B cell (primary cell): ENCODE data around the gene FMN1. TPM values are rescaled to one million over a fixed set of nuclear protein-coding genes. Genes with fewer than 3 reads are reported as not detected.

Experiments used
- ATAC-seq: fragments of 200-7000 bp; cut with Tn5 transposase; one replicate; pipeline ENCODE4 v1.10.0; 2021; ENCODE audit warnings: low read depth, mild to moderate bottlenecking, moderate number of reproducible peaks, moderate library complexity
- CTCF ChIA-PET: fragments of 350-600 bp; sonication (Branson Sonifier 250); formaldehyde crosslinking; loops from one replicate; lab custom pipeline; 2021; ENCODE audit warnings: antibody characterized with exemption, inconsistent platforms; lab: Charles Lee
- POLR2A ChIA-PET: fragments of 350-600 bp; sonication (Branson Sonifier 250); formaldehyde crosslinking; loops from one replicate; lab custom pipeline; 2021; ENCODE audit warnings: antibody characterized with exemption; lab: Charles Lee
- DNase-seq: peaks from one replicate; pipeline ENCODE4 v3.0.0; 2013
- H2AFZ ChIP-seq: 2 replicates; pipeline ENCODE4 v1.6.1; 2012; ENCODE audit warnings: mild to moderate bottlenecking, low read depth, low read length; ENCODE audit not compliant: insufficient read depth, poor library complexity, severe bottlenecking
- H3K27ac ChIP-seq, 2 donors: 1 replicate in 1 of 2; 2 replicates in 1 of 2; pipeline ENCODE4 v1.5.1; 2012 to 2013; ENCODE audit warnings: low read length in 2 of 2, mild to moderate bottlenecking in 2 of 2, moderate library complexity in 1 of 2
- H3K27me3 ChIP-seq, 4 experiments: fragments of 200-600 bp in 1 of 4; sonication (generic) in 1 of 4; replicated peaks in 1 of 4; 1 replicate in 2 of 4; 2 replicates in 2 of 4; pipeline versions ENCODE4 v1.6.1 to v1.7.0; 2013 to 2016; ENCODE audit warnings: low read length in 3 of 4, mild to moderate bottlenecking in 2 of 4, mixed read lengths in 1 of 4, moderate library complexity in 1 of 4; ENCODE audit not compliant: insufficient read depth in 4 of 4, control insufficient read depth in 3 of 4; ENCODE audit errors: control extremely low read depth in 1 of 4
- H3K36me3 ChIP-seq, 2 experiments: replicated peaks in 1 of 2; 1 replicate in 1 of 2; 2 replicates in 1 of 2; pipeline versions ENCODE4 v1.6.1 to v1.7.1; 2013; ENCODE audit warnings: low read length in 1 of 2; ENCODE audit not compliant: insufficient read depth in 2 of 2, control insufficient read depth in 1 of 2; ENCODE audit errors: control extremely low read depth in 1 of 2, extremely low read depth in 1 of 2
- H3K4me1 ChIP-seq, 2 donors: fragments of 200-600 bp in 1 of 2; sonication (generic) in 1 of 2; 1 replicate in 1 of 2; 2 replicates in 1 of 2; pipeline versions ENCODE4 v1.5.1 to v1.6.1; 2013 to 2017; ENCODE audit warnings: low read length in 2 of 2; ENCODE audit not compliant: control insufficient read depth in 2 of 2, insufficient read depth in 2 of 2
- H3K4me2 ChIP-seq: replicated peaks from 2 replicates; pipeline ENCODE3; 2012; ENCODE audit warnings: mild to moderate bottlenecking, low read depth, low read length; ENCODE audit not compliant: poor library complexity, severe bottlenecking
- H3K4me3 ChIP-seq, 5 experiments: fragments of 200-600 bp in 1 of 5; sonication (generic) in 1 of 5; 1 replicate in 3 of 5; 2 replicates in 2 of 5; pipeline versions ENCODE4 v1.5.1 to v1.7.0; 2011 to 2016; ENCODE audit warnings: low read length in 4 of 5, mild to moderate bottlenecking in 4 of 5, low read depth in 2 of 5, control low read depth in 1 of 5, moderate library complexity in 1 of 5; ENCODE audit not compliant: insufficient read depth in 1 of 5; ENCODE audit errors: control extremely low read depth in 1 of 5, extremely low read depth in 1 of 5
- H3K79me2 ChIP-seq: fragments of 200-600 bp; sonication (generic); one replicate; pipeline ENCODE4 v1.6.0; 2016; ENCODE audit warnings: low read length; ENCODE audit not compliant: control insufficient read depth, insufficient read depth
- H3K9ac ChIP-seq: fragments of 200-600 bp; sonication (generic); 2 replicates; pipeline ENCODE4 v1.6.1; 2017; ENCODE audit warnings: mild to moderate bottlenecking, low read length, moderate library complexity
- H3K9me3 ChIP-seq, 3 donors: one replicate each; pipeline versions ENCODE4 v1.6.1 to v1.7.1; 2013; ENCODE audit warnings: low read length in 2 of 3; ENCODE audit not compliant: control insufficient read depth in 2 of 3, insufficient read depth in 1 of 3; ENCODE audit errors: control extremely low read depth in 1 of 3
- H4K20me1 ChIP-seq: 2 replicates; pipeline ENCODE4 v1.6.0; 2012; ENCODE audit warnings: mild to moderate bottlenecking, low read length; ENCODE audit not compliant: insufficient read depth, control insufficient read depth, poor library complexity, severe bottlenecking
- H3K27ac Mint-ChIP-seq: one replicate; pipeline ENCODE4 v1.8.0; 2021; ENCODE audit warnings: mixed read lengths
- H3K27me3 Mint-ChIP-seq: one replicate; pipeline ENCODE4 v1.8.0; 2021; ENCODE audit warnings: mixed read lengths
- H3K4me1 Mint-ChIP-seq: one replicate; pipeline ENCODE4 v1.8.0; 2021; ENCODE audit warnings: mixed read lengths
- H3K4me3 Mint-ChIP-seq: one replicate; pipeline ENCODE4 v1.8.0; 2021; ENCODE audit warnings: mixed read lengths
- H3K9me3 Mint-ChIP-seq: one replicate; pipeline ENCODE4 v1.8.0; 2022; ENCODE audit warnings: mixed read lengths; ENCODE audit not compliant: insufficient read depth
- EZH2 ChIP-seq: IDR thresholded peaks from 2 replicates; pipeline ENCODE4 v1.6.1; 2012; ENCODE audit warnings: borderline replicate concordance, low read depth, mild to moderate bottlenecking, moderate library complexity, low read length; ENCODE audit not compliant: insufficient read depth, poor library complexity, severe bottlenecking
- WGBS: methylation state at CpG from one replicate; pipeline ENCODE4 v1.1.5; 2013; ENCODE audit warnings: missing lambda C conversion rate; ENCODE audit not compliant: insufficient coverage; 5-methylcytosine and 5-hydroxymethylcytosine counted together
- intact Hi-C: fragments of 100-400 bp; cut with micrococcal nuclease; formaldehyde crosslinking; loops from one replicate; pipeline ENCODE4 v1.10.0; 2022
- polyA plus RNA-seq: library from polyadenylated mRNA; depleted of rRNA; stranded (reverse); fragments of >200 nt; gene quantifications from 2 replicates; pipeline ENCODE4 v1.2.3, GENCODE V29; 2012
- total RNA-seq, 2 donors: library from RNA; stranded (reverse); fragments of 120-200 nt in 1 of 2; gene quantifications; 1 replicate in 1 of 2; 2 replicates in 1 of 2; pipeline versions ENCODE4 v1.2.3 to v1.2.4, GENCODE V29; 2013 to 2022
- TF ChIP-seq, protein P1 (sequence below): fragments of 200-600 bp; IDR thresholded peaks from one replicate; pipeline ENCODE4 v1.8.0; 2022; ENCODE audit warnings: antibody characterized with exemption, mild to moderate bottlenecking

FMN1 gene
- total and polyA plus RNA-seq, 2 donors (not counting 1 experiment from before 2014, with no cell fraction given) = 0.21 to 0.96 TPM

DNA sequence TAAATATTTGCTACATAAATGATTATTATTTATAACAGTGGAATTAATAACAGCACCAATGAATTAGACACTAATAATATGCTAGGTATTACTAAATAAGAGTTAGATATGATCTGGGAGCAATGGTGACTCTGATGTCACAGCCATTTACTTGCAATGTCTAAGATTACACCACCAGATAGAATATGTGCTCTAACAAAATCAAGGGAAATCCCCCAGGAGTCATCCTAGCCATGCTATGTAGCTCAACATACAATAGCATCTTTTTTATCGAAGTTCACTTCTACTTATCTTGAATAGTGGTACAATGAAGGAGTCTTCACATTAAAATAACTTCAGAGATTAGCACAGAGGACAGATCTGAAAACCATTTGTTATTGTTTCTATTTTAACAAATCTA is 154.0 kb downstream of the FMN1 start:
- no peaks in the 10 kb centered on the region for H3K4me1 ChIP-seq
- no peak for DNase-seq
- peaks cover 0 to 13% (median 4%) of the 10 kb centered on the region in 3 donors for H3K9me3 ChIP-seq
- H3K4me3 Mint-ChIP-seq = no peak overlapping the region
- intact Hi-C loops = no loop called here
- no peak overlapping the region for H2AFZ ChIP-seq
- H3K4me2 ChIP-seq = no peak overlapping the region
- H3K27me3 ChIP-seq = no peaks in the 10 kb centered on the region
- POLR2A ChIA-PET = no interaction called here
- no peak overlapping the region for H3K9ac ChIP-seq
- H3K4me1 Mint-ChIP-seq = no peaks in the 10 kb centered on the region
- H3K27ac ChIP-seq = no peak overlapping the region
- H3K27ac Mint-ChIP-seq = no peak overlapping the region
- no peak for ATAC-seq
- H3K9me3 Mint-ChIP-seq = no peaks in the 10 kb centered on the region
- peaks cover 10% of the 10 kb centered on the region for H3K27me3 Mint-ChIP-seq
- no peaks in the 10 kb centered on the region for H3K36me3 ChIP-seq
- no peak overlapping the region for H3K4me3 ChIP-seq
- no CpG with 5 or more reads among the region's 1 CpG for WGBS
- CTCF ChIA-PET = no interaction called here
- no peaks in the 10 kb centered on the region for H4K20me1 ChIP-seq
- no peaks in the 10 kb centered on the region for H3K79me2 ChIP-seq
- TF ChIP-seq, protein P1, sequence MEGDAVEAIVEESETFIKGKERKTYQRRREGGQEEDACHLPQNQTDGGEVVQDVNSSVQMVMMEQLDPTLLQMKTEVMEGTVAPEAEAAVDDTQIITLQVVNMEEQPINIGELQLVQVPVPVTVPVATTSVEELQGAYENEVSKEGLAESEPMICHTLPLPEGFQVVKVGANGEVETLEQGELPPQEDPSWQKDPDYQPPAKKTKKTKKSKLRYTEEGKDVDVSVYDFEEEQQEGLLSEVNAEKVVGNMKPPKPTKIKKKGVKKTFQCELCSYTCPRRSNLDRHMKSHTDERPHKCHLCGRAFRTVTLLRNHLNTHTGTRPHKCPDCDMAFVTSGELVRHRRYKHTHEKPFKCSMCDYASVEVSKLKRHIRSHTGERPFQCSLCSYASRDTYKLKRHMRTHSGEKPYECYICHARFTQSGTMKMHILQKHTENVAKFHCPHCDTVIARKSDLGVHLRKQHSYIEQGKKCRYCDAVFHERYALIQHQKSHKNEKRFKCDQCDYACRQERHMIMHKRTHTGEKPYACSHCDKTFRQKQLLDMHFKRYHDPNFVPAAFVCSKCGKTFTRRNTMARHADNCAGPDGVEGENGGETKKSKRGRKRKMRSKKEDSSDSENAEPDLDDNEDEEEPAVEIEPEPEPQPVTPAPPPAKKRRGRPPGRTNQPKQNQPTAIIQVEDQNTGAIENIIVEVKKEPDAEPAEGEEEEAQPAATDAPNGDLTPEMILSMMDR = no peak
- no peak for TF ChIP-seq EZH2

DNA sequence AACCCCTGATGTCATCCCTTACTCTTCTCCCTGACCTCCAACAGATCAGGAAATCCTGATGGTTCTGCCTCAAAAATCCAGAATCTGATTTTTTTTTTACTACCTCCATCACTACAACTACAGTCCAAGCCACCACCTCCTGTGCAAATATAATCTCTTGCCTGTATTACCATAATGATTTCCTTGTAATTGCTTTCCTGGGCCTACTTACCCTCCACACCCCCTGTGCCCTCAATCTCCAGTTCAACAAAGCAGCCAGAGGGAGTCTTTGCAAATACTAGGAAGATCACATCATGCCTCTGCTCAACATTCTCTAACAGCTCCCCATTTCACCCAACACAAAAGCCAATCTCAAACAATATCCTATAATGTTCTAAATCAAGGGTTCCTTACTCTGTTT is 159.9 kb downstream of the FMN1 start:
- Histone ChIP-seq H3K79me2 (no peaks in the 10 kb centered on the region), H3K27ac (no peak overlapping the region), H3K9me3 (no peaks in the 10 kb centered on the region), H3K9ac (no peak overlapping the region), H3K36me3 (no peaks in the 10 kb centered on the region), H3K4me3 (no peak overlapping the region), H3K27me3 (no peaks in the 10 kb centered on the region), H3K4me1 (no peaks in the 10 kb centered on the region), H2AFZ (no peak overlapping the region), H4K20me1 (no peaks in the 10 kb centered on the region), H3K4me2 (no peak overlapping the region)
- Mint-ChIP-seq H3K9me3 (no peaks in the 10 kb centered on the region), H3K4me1 (no peaks in the 10 kb centered on the region), H3K27ac (no peak overlapping the region), H3K27me3 (peaks cover 8% of the 10 kb centered on the region), H3K4me3 (no peak overlapping the region)
- intact Hi-C loops = no loop called here
- TF ChIP-seq, protein P1 = no peak
- TF ChIP-seq EZH2 = no peak
- DNase-seq (no peak), ATAC-seq (no peak)
- ChIA-PET POLR2A (no interaction called here), CTCF (no interaction called here)
